ENCODE results near the gene ALDH3A1.
A peak's percentile ranks its signal among the peaks of the same experiment; 100 is the strongest.
"Not testable (repeated sequence)": the region's sequence is repeated elsewhere in the genome, so short reads cannot be mapped to it uniquely, and the experiment has no call there.

The ALDH3A1 gene

GRCh38 chr17:19766421-19767270, 18.5 kb upstream of the ALDH3A1 start:
- no peak overlapping the region for H3K4me3 ChIP-seq (replicated peaks; ENCODE audit: low read depth, low read length)
- peak; percentile 100 for TF ChIP-seq CTCF (IDR thresholded peaks at IDR 0.05; ENCODE audit: low read depth, low read length, missing control alignments)
- DNase-seq (ENCODE audit: extremely low read depth, low read depth) = no peak

GRCh38 chr17:19766016-19766415, 17.9 kb upstream of the ALDH3A1 start:
- no peak overlapping the region for H3K4me3 ChIP-seq (replicated peaks; ENCODE audit: low read depth, low read length)
- TF ChIP-seq CTCF (IDR thresholded peaks at IDR 0.05; ENCODE audit: low read depth, low read length, missing control alignments) = no peak
- no peak for DNase-seq (ENCODE audit: extremely low read depth, low read depth)

GRCh38 chr17:19763991-19764390, 15.9 kb upstream of the ALDH3A1 start:
- DNase-seq (ENCODE audit: extremely low read depth, low read depth); H3K4me3 ChIP-seq (replicated peaks; ENCODE audit: low read depth, low read length): not testable (repeated sequence)

- no peak for TF ChIP-seq CTCF (IDR thresholded peaks at IDR 0.05; ENCODE audit: low read depth, low read length, missing control alignments)
- DNase-seq (ENCODE audit: extremely low read depth, low read depth) = no peak
Measured at GRCh38 chr17:19763416-19763815, 15.3 kb upstream of the ALDH3A1 start.

GRCh38 chr17:19762515-19762961, 14.4 kb upstream of the ALDH3A1 start:
- peak; percentile 32 for DNase-seq (ENCODE audit: extremely low read depth, low read depth)

More at GRCh38 chr17:19763416-19763815, 15.3 kb upstream of the ALDH3A1 start:
- no peak overlapping the region for H3K4me3 ChIP-seq (replicated peaks; ENCODE audit: low read depth, low read length)

GRCh38 chr17:19760746-19761145, 12.6 kb upstream of the ALDH3A1 start:
- DNase-seq (ENCODE audit: extremely low read depth, low read depth) = no peak
- no peak overlapping the region for H3K4me3 ChIP-seq (replicated peaks; ENCODE audit: low read depth, low read length)
- no peak for TF ChIP-seq CTCF (IDR thresholded peaks at IDR 0.05; ENCODE audit: low read depth, low read length, missing control alignments)

More at GRCh38 chr17:19762515-19762961, 14.4 kb upstream of the ALDH3A1 start:
- no peak overlapping the region for H3K4me3 ChIP-seq (replicated peaks; ENCODE audit: low read depth, low read length)
- TF ChIP-seq CTCF (IDR thresholded peaks at IDR 0.05; ENCODE audit: low read depth, low read length, missing control alignments) = peak; percentile 82

Data from HFF-Myc (cell line).